Left renal pelvis (tissue), 4 donors: ENCODE results near the gene PDRG1. TPM values are rescaled to one million over a fixed set of nuclear protein-coding genes. Genes with fewer than 3 reads are reported as not detected.

Experiments used
- DNase-seq, 4 donors: peaks; one replicate each; pipeline ENCODE4 v3.0.0-alpha.2; 2013; ENCODE audit warnings: low read depth in 4 of 4, low spot score in 3 of 4
- polyA plus RNA-seq, 4 donors: library from polyadenylated mRNA; unstranded; fragments of 120-200 nt; gene quantifications; one replicate each; pipeline ENCODE4 v1.2.1, GENCODE V29; 2013; ENCODE audit not compliant: insufficient read length in 4 of 4

PDRG1 gene
- 10 to 100 TPM; 12.8 to 22.0 (median 19.8) TPM for polyA plus RNA-seq

GRCh38 chr20:31951530-31952453 lies at the start of gene PDRG1:
TSS of gene PDRG1 (minus strand) at chr20:31952046. CDS start at chr20:31951961, 85 bp downstream.
- DNase-seq: peak; percentile 86 to 95 (median 90)

- no peak for DNase-seq
These were observed 46.4 kb upstream of the PDRG1 start for GRCh38 chr20:31998246-31998645.

- DNase-seq: no peak
These were observed 45.1 kb upstream of the PDRG1 start for GRCh38 chr20:31996996-31997395.

GRCh38 chr20:31992086-31992485 lies 40.2 kb upstream of the PDRG1 start:
- DNase-seq: no peak

- DNase-seq: no peak
These were observed 39.5 kb upstream of the PDRG1 start for GRCh38 chr20:31991339-31991705.

GRCh38 chr20:31990641-31991338 lies 38.9 kb upstream of the PDRG1 start:
- DNase-seq: no peak

- no peak for DNase-seq
These were observed 37.3 kb upstream of the PDRG1 start for GRCh38 chr20:31989030-31989645.

GRCh38 chr20:31988430-31989015 lies 36.7 kb upstream of the PDRG1 start:
- DNase-seq: no peak

- no peak for DNase-seq
These were observed 35.9 kb upstream of the PDRG1 start for GRCh38 chr20:31987744-31988143.

GRCh38 chr20:31984981-31985471 lies 33.2 kb upstream of the PDRG1 start:
- no peak for DNase-seq

GRCh38 chr20:31981784-31982183 lies 29.9 kb upstream of the PDRG1 start:
- DNase-seq: no peak

GRCh38 chr20:31979713-31980426 lies 28.0 kb upstream of the PDRG1 start:
- DNase-seq: no peak

GRCh38 chr20:31977080-31977479 lies 25.2 kb upstream of the PDRG1 start:
- no peak for DNase-seq

- DNase-seq: no peak
These were observed 24.0 kb upstream of the PDRG1 start for GRCh38 chr20:31975874-31976273.

- peak in 1 of 4 donors; percentile 56 for DNase-seq
These were observed 23.2 kb upstream of the PDRG1 start for GRCh38 chr20:31974951-31975487.

- no peak for DNase-seq
These were observed 22.4 kb upstream of the PDRG1 start for GRCh38 chr20:31974296-31974695.

GRCh38 chr20:31972471-31973021 lies 20.7 kb upstream of the PDRG1 start:
- DNase-seq: no peak

- no peak for DNase-seq
These were observed 18.1 kb upstream of the PDRG1 start for GRCh38 chr20:31969991-31970390.

- peak; percentile 64 to 72 (median 72) for DNase-seq
These were observed 16.7 kb upstream of the PDRG1 start for GRCh38 chr20:31968291-31969126.
